GM23338 (cell line): ENCODE measurements around the gene TMCC1. TPM values are rescaled to one million over a fixed set of nuclear protein-coding genes. Genes with fewer than 3 reads are reported as not detected.

Experiments used
- ATAC-seq: fragments of 200-7000 bp; cut with Tn5 transposase; 3 replicates; pipeline ENCODE4 v1.9.1; 2020
- DNase-seq: peaks from one replicate; pipeline ENCODE4 v3.0.0-alpha.2; 2015; ENCODE audit warnings: low spot score
- H2AFZ ChIP-seq: fragments of 200-600 bp; sonication (generic); 2 replicates; pipeline ENCODE4 v1.8.0; 2016; ENCODE audit warnings: antibody characterized with exemption, mild to moderate bottlenecking, moderate library complexity
- H3F3A ChIP-seq: fragments of 200-600 bp; sonication (generic); replicated peaks from 2 replicates; pipeline ENCODE4 v1.8.0; 2017; ENCODE audit warnings: antibody characterized with exemption, mixed run types, low read depth
- H3K27ac ChIP-seq: fragments of 200-600 bp; sonication (generic); 2 replicates; pipeline ENCODE4 v1.6.1; 2016; ENCODE audit warnings: low read depth
- H3K27me3 ChIP-seq: fragments of 200-600 bp; sonication (generic); 2 replicates; pipeline ENCODE4 v1.8.0; 2016; ENCODE audit warnings: mild to moderate bottlenecking, mixed run types, moderate library complexity; ENCODE audit not compliant: insufficient read depth
- H3K36me3 ChIP-seq: fragments of 200-600 bp; sonication (generic); 2 replicates; pipeline ENCODE4 v1.8.0; 2016; ENCODE audit warnings: mild to moderate bottlenecking; ENCODE audit not compliant: insufficient read depth
- H3K4me1 ChIP-seq: fragments of 200-600 bp; sonication (generic); 2 replicates; pipeline ENCODE4 v1.8.0; 2016; ENCODE audit warnings: mild to moderate bottlenecking, moderate library complexity; ENCODE audit not compliant: insufficient read depth
- H3K4me2 ChIP-seq: fragments of 200-600 bp; sonication (generic); 2 replicates; pipeline ENCODE4 v1.7.1; 2017; ENCODE audit warnings: mixed run types
- H3K4me3 ChIP-seq: fragments of 200-600 bp; sonication (generic); 2 replicates; pipeline ENCODE4 v1.6.1; 2016; ENCODE audit warnings: mixed run types
- H3K79me2 ChIP-seq: fragments of 200-600 bp; sonication (generic); replicated peaks from 2 replicates; pipeline ENCODE4 v1.8.0; 2017; ENCODE audit warnings: mild to moderate bottlenecking; ENCODE audit not compliant: insufficient read depth
- H3K9me2 ChIP-seq: fragments of 200-600 bp; sonication (generic); 2 replicates; pipeline ENCODE4 v1.8.0; 2017; ENCODE audit not compliant: insufficient read depth
- H4K20me1 ChIP-seq: fragments of 200-600 bp; sonication (generic); replicated peaks from 2 replicates; pipeline ENCODE4 v1.8.0; 2017; ENCODE audit warnings: mild to moderate bottlenecking; ENCODE audit not compliant: insufficient read depth
- H3K27ac Mint-ChIP-seq: 2 replicates; pipeline ENCODE4 v1.8.0; 2020; ENCODE audit warnings: inconsistent platforms, mild to moderate bottlenecking, moderate library complexity, mixed read lengths
- H3K27me3 Mint-ChIP-seq: 3 replicates; pipeline ENCODE4 v1.8.0; 2022; ENCODE audit warnings: low read depth, mild to moderate bottlenecking, moderate library complexity, mixed read lengths, inconsistent platforms; ENCODE audit not compliant: insufficient read depth, poor library complexity
- H3K36me3 Mint-ChIP-seq: 3 replicates; pipeline ENCODE4 v1.8.0; 2021; ENCODE audit warnings: low read depth, mild to moderate bottlenecking, inconsistent platforms, moderate library complexity, mixed read lengths
- H3K4me1 Mint-ChIP-seq: 3 replicates; pipeline ENCODE4 v1.8.0; 2020; ENCODE audit warnings: mild to moderate bottlenecking, inconsistent platforms, mixed read lengths
- H3K4me3 Mint-ChIP-seq: 3 replicates; pipeline ENCODE4 v1.8.0; 2021; ENCODE audit warnings: moderate library complexity, mild to moderate bottlenecking, inconsistent platforms, mixed read lengths
- H3K9me3 Mint-ChIP-seq: 3 replicates; pipeline ENCODE4 v1.8.0; 2020; ENCODE audit warnings: moderate library complexity, mild to moderate bottlenecking, inconsistent platforms, mixed read lengths
- CTCF ChIP-seq, 2 experiments: fragments of 200-600 bp in 1 of 2; sonication (generic) in 1 of 2; conservative IDR thresholded peaks; 2 replicates each; pipeline versions ENCODE4 v1.5.1 to v1.6.1; 2016 to 2017; ENCODE audit warnings: antibody characterized with exemption in 2 of 2, low read depth in 2 of 2, mild to moderate bottlenecking in 2 of 2, moderate library complexity in 1 of 2
- ETS1 ChIP-seq: IDR thresholded peaks from 2 replicates; pipeline ENCODE4 v1.6.1; 2016; ENCODE audit warnings: antibody characterized with exemption
- EZH2 ChIP-seq: fragments of 200-600 bp; sonication (generic); IDR thresholded peaks from one replicate; pipeline ENCODE4 v1.8.0; 2017; ENCODE audit warnings: antibody characterized with exemption, mild to moderate bottlenecking, low read depth; ENCODE audit not compliant: unreplicated experiment
- JUNB ChIP-seq: IDR thresholded peaks from one replicate; pipeline ENCODE4 v1.6.1; 2016; ENCODE audit warnings: antibody characterized with exemption; ENCODE audit not compliant: unreplicated experiment
- NANOG ChIP-seq: IDR thresholded peaks from 2 replicates; pipeline ENCODE4 v1.6.1; 2016; ENCODE audit warnings: antibody characterized with exemption, borderline replicate concordance
- POLR2AphosphoS5 ChIP-seq: IDR thresholded peaks from 2 replicates; pipeline ENCODE4 v1.6.1; 2016; ENCODE audit warnings: antibody characterized with exemption, low read depth
- ZNF114 ChIP-seq: fragments of 250-450 bp; sonication (Bioruptor Pico); IDR thresholded peaks from 2 replicates; pipeline ENCODE4 v1.5.0; 2020; ENCODE audit warnings: mild to moderate bottlenecking, moderate library complexity
- ZNF462 ChIP-seq: fragments of 250-450 bp; sonication (Bioruptor Pico); IDR thresholded peaks from 2 replicates; pipeline ENCODE4 v1.5.0; 2020; ENCODE audit warnings: mild to moderate bottlenecking, moderate library complexity
- polyA plus RNA-seq: library from polyadenylated mRNA; unstranded; fragments of >200 nt; fragmentation: Nextera tagmentation; extraction: Ambion mirVana; gene quantifications from 2 replicates; pipeline ENCODE4 v1.2.1, GENCODE V29; 2016
- total RNA-seq: library from RNA; depleted of rRNA; stranded (reverse); fragments of >200 nt; shearing (Covaris generic); gene quantifications from 2 replicates; pipeline ENCODE4 v1.2.3, GENCODE V29; 2014

The TMCC1 gene
- total and polyA plus RNA-seq, 2 experiments from 2014 or later: 8.2 to 18.4 TPM

- no peak for TF ChIP-seq ZNF462 (CRISPR knock-in tag)
- TF ChIP-seq CTCF (conservative IDR thresholded peaks at IDR 0.05; ENCODE audit: low read depth in 2 of 2): no peak
- no peak for TF ChIP-seq ETS1
- no peak for TF ChIP-seq NANOG
Observed at GRCh38 chr3:129687586-129688125, 205.9 kb downstream of the TMCC1 start (continued).

- H3K36me3 ChIP-seq: no peaks in the 10 kb centered on the region
- Mint-ChIP-seq H3K4me3 (peak overlapping the region; percentile 72; the same call in 2 of the 3 replicates), H3K4me1 (peaks cover 61% of the 10 kb centered on the region), H3K27me3 (peaks cover 6% of the 10 kb centered on the region), H3K9me3 (no peaks in the 10 kb centered on the region), H3K36me3 (no peaks in the 10 kb centered on the region), H3K27ac (peak overlapping the region; percentile 83)
- H3K4me3 ChIP-seq: peak overlapping the region; percentile 9; the same call in 1 of the 2 replicates
- no peak overlapping the region for H2AFZ ChIP-seq
- H3K79me2 ChIP-seq: peaks cover 20% of the 10 kb centered on the region
- H3K27ac ChIP-seq: no peak overlapping the region
- peak overlapping the region; percentile 15 for H3K4me2 ChIP-seq
- ATAC-seq: no peak
- H3F3A ChIP-seq: no peaks in the 10 kb centered on the region
- peak; percentile 32 for DNase-seq
- H4K20me1 ChIP-seq: no peaks in the 10 kb centered on the region
- peaks cover 46% of the 10 kb centered on the region for H3K4me1 ChIP-seq
- no peaks in the 10 kb centered on the region for H3K9me2 ChIP-seq
- no peaks in the 10 kb centered on the region for H3K27me3 ChIP-seq
- TF ChIP-seq POLR2AphosphoS5: no peak
- no peak for TF ChIP-seq ZNF114 (CRISPR knock-in tag)
- TF ChIP-seq EZH2: no peak
- no peak for TF ChIP-seq ETS1
- TF ChIP-seq JUNB: no peak
Observed at GRCh38 chr3:129686941-129687340, 206.6 kb downstream of the TMCC1 start.
